Fibroblast of skin of scalp (primary cell): ENCODE results near the gene TYRO3.
"Not testable (repeated sequence)": the region's sequence is repeated elsewhere in the genome, so short reads cannot be mapped to it uniquely, and the experiment has no call there.

Experiments
- DNase-seq: peaks from one replicate; pipeline ENCODE4 v3.0.0-alpha.2; 2013

TYRO3 gene

GRCh38 chr15:41554343-41554742, 4.7 kb upstream of the TYRO3 start:
- no peak for DNase-seq

- DNase-seq = no peak
Measured at GRCh38 chr15:41554915-41555314, 4.1 kb upstream of the TYRO3 start.

- DNase-seq = no peak
Measured at GRCh38 chr15:41556677-41557076, 2.3 kb upstream of the TYRO3 start.

GRCh38 chr15:41557673-41558399, 1.2 kb upstream of the TYRO3 start:
- peak; percentile 65 for DNase-seq

- DNase-seq = no peak
Measured at GRCh38 chr15:41559239-41559782, 299 bp downstream of the TYRO3 start.

- DNase-seq = no peak
Measured at GRCh38 chr15:41560572-41560874, 1.5 kb downstream of the TYRO3 start.

GRCh38 chr15:41561104-41561776, 2.2 kb downstream of the TYRO3 start:
- DNase-seq = no peak

- peak; percentile 14 for DNase-seq
Measured at GRCh38 chr15:41561777-41562145, 2.7 kb downstream of the TYRO3 start.

GRCh38 chr15:41562244-41562643, 3.2 kb downstream of the TYRO3 start:
- no peak for DNase-seq

- DNase-seq = no peak
Measured at GRCh38 chr15:41562784-41563198, 3.8 kb downstream of the TYRO3 start.

- DNase-seq = peak; percentile 16
Measured at GRCh38 chr15:41564286-41564959, 5.4 kb downstream of the TYRO3 start.

- no peak for DNase-seq
Measured at GRCh38 chr15:41564960-41565502, 6.0 kb downstream of the TYRO3 start.

- DNase-seq = no peak
Measured at GRCh38 chr15:41565702-41566101, 6.7 kb downstream of the TYRO3 start.

- peak; percentile 22 for DNase-seq
Measured at GRCh38 chr15:41566121-41566885, 7.3 kb downstream of the TYRO3 start.

- DNase-seq = no peak
Measured at GRCh38 chr15:41567261-41567660, 8.2 kb downstream of the TYRO3 start.

GRCh38 chr15:41567862-41568261, 8.8 kb downstream of the TYRO3 start:
- DNase-seq = no peak

- DNase-seq = peak; percentile 37
Measured at GRCh38 chr15:41568350-41569017, 9.5 kb downstream of the TYRO3 start.

- DNase-seq = not testable (repeated sequence)
Measured at GRCh38 chr15:41569232-41569631, 10.2 kb downstream of the TYRO3 start.

- DNase-seq = no peak
Measured at GRCh38 chr15:41570764-41571163, 11.8 kb downstream of the TYRO3 start.

- no peak for DNase-seq
Measured at GRCh38 chr15:41571948-41572347, 12.9 kb downstream of the TYRO3 start.

- no peak for DNase-seq
Measured at GRCh38 chr15:41572866-41573265, 13.9 kb downstream of the TYRO3 start.

GRCh38 chr15:41573396-41573795, 14.4 kb downstream of the TYRO3 start:
- no peak for DNase-seq
